ENCODE measurements around the gene GFAP. TPM values are rescaled to one million over a fixed set of nuclear protein-coding genes. Genes with fewer than 3 reads are reported as not detected.

GFAP gene
- total RNA-seq, 2 donors from 2014 or later: not detected

GRCh38 chr17:44940317-44940716 lies 25.0 kb upstream of the GFAP start:
- Mint-ChIP-seq H3K4me1 (no peaks in the 10 kb centered on the region), H3K27me3 (no peaks in the 10 kb centered on the region), H3K9me3 (no peaks in the 10 kb centered on the region), H3K36me3 (ENCODE audit: low read depth) (no peaks in the 10 kb centered on the region), H3K4me3 (no peak overlapping the region), H3K27ac (no peak overlapping the region)
- no peak for ATAC-seq (replicated peaks)

GRCh38 chr17:44935116-44935515 lies 19.8 kb upstream of the GFAP start:
- Mint-ChIP-seq H3K27me3 (no peaks in the 10 kb centered on the region), H3K4me1 (no peaks in the 10 kb centered on the region), H3K9me3 (no peaks in the 10 kb centered on the region), H3K36me3 (ENCODE audit: low read depth) (peaks cover 4% of the 10 kb centered on the region), H3K4me3 (no peak overlapping the region), H3K27ac (no peak overlapping the region)
- ATAC-seq (replicated peaks): no peak

GRCh38 chr17:44934745-44935105 lies 19.4 kb upstream of the GFAP start:
- H3K27me3 Mint-ChIP-seq: no peaks in the 10 kb centered on the region
- ATAC-seq (replicated peaks): no peak
- no peak overlapping the region for H3K27ac Mint-ChIP-seq
- no peak overlapping the region for H3K4me3 Mint-ChIP-seq
- H3K36me3 Mint-ChIP-seq (ENCODE audit: low read depth): peaks cover 7% of the 10 kb centered on the region
- H3K9me3 Mint-ChIP-seq: no peaks in the 10 kb centered on the region
- no peaks in the 10 kb centered on the region for H3K4me1 Mint-ChIP-seq

- Mint-ChIP-seq H3K27ac (no peak overlapping the region), H3K4me1 (no peaks in the 10 kb centered on the region), H3K9me3 (no peaks in the 10 kb centered on the region), H3K27me3 (no peaks in the 10 kb centered on the region), H3K4me3 (no peak overlapping the region), H3K36me3 (ENCODE audit: low read depth) (peaks cover 11% of the 10 kb centered on the region)
- no peak for ATAC-seq (replicated peaks)
Observed at GRCh38 chr17:44933824-44934744, 18.8 kb upstream of the GFAP start.

GRCh38 chr17:44932787-44933097 lies 17.4 kb upstream of the GFAP start:
- ATAC-seq (replicated peaks): no peak
- Mint-ChIP-seq H3K27ac (no peak overlapping the region), H3K27me3 (no peaks in the 10 kb centered on the region), H3K4me1 (no peaks in the 10 kb centered on the region), H3K4me3 (no peak overlapping the region), H3K36me3 (ENCODE audit: low read depth) (peaks cover 14% of the 10 kb centered on the region), H3K9me3 (no peaks in the 10 kb centered on the region)

- no peak overlapping the region for H3K4me3 Mint-ChIP-seq
- no peaks in the 10 kb centered on the region for H3K4me1 Mint-ChIP-seq
- H3K27me3 Mint-ChIP-seq: no peaks in the 10 kb centered on the region
- H3K36me3 Mint-ChIP-seq (ENCODE audit: low read depth): peaks cover 18% of the 10 kb centered on the region
- no peak overlapping the region for H3K27ac Mint-ChIP-seq
- no peaks in the 10 kb centered on the region for H3K9me3 Mint-ChIP-seq
- ATAC-seq (replicated peaks): no peak
Observed at GRCh38 chr17:44932096-44932786, 16.9 kb upstream of the GFAP start.

GRCh38 chr17:44931376-44931775 lies 16.1 kb upstream of the GFAP start:
- no peak for ATAC-seq (replicated peaks)
- Mint-ChIP-seq H3K4me1 (no peaks in the 10 kb centered on the region), H3K36me3 (ENCODE audit: low read depth) (peaks cover 18% of the 10 kb centered on the region), H3K27me3 (no peaks in the 10 kb centered on the region), H3K9me3 (no peaks in the 10 kb centered on the region), H3K4me3 (no peak overlapping the region), H3K27ac (no peak overlapping the region)

GRCh38 chr17:44930667-44931066 lies 15.4 kb upstream of the GFAP start:
- ATAC-seq (replicated peaks): no peak
- H3K27me3 Mint-ChIP-seq: no peaks in the 10 kb centered on the region
- no peaks in the 10 kb centered on the region for H3K4me1 Mint-ChIP-seq
- peaks cover 18% of the 10 kb centered on the region for H3K36me3 Mint-ChIP-seq (ENCODE audit: low read depth)
- no peak overlapping the region for H3K4me3 Mint-ChIP-seq
- H3K27ac Mint-ChIP-seq: no peak overlapping the region
- H3K9me3 Mint-ChIP-seq: no peaks in the 10 kb centered on the region

GRCh38 chr17:44928950-44929720 lies 13.8 kb upstream of the GFAP start:
- Mint-ChIP-seq H3K36me3 (ENCODE audit: low read depth) (peaks cover 18% of the 10 kb centered on the region), H3K27ac (no peak overlapping the region), H3K27me3 (no peaks in the 10 kb centered on the region), H3K4me1 (no peaks in the 10 kb centered on the region), H3K9me3 (no peaks in the 10 kb centered on the region), H3K4me3 (no peak overlapping the region)
- no peak for ATAC-seq (replicated peaks)

- H3K9me3 Mint-ChIP-seq: no peaks in the 10 kb centered on the region
- no peaks in the 10 kb centered on the region for H3K27me3 Mint-ChIP-seq
- no peak overlapping the region for H3K27ac Mint-ChIP-seq
- peaks cover 18% of the 10 kb centered on the region for H3K36me3 Mint-ChIP-seq (ENCODE audit: low read depth)
- H3K4me3 Mint-ChIP-seq: no peak overlapping the region
- no peak for ATAC-seq (replicated peaks)
- H3K4me1 Mint-ChIP-seq: no peaks in the 10 kb centered on the region
Observed at GRCh38 chr17:44928136-44928535, 12.8 kb upstream of the GFAP start.

GRCh38 chr17:44927696-44928095 lies 12.4 kb upstream of the GFAP start:
- Mint-ChIP-seq H3K36me3 (ENCODE audit: low read depth) (peaks cover 18% of the 10 kb centered on the region), H3K4me3 (no peak overlapping the region), H3K27ac (no peak overlapping the region), H3K9me3 (no peaks in the 10 kb centered on the region), H3K4me1 (no peaks in the 10 kb centered on the region), H3K27me3 (no peaks in the 10 kb centered on the region)
- ATAC-seq (replicated peaks): no peak

- no peak for ATAC-seq (replicated peaks)
- Mint-ChIP-seq H3K4me3 (no peak overlapping the region), H3K4me1 (no peaks in the 10 kb centered on the region), H3K9me3 (no peaks in the 10 kb centered on the region), H3K36me3 (ENCODE audit: low read depth) (peaks cover 18% of the 10 kb centered on the region), H3K27ac (no peak overlapping the region), H3K27me3 (no peaks in the 10 kb centered on the region)
Observed at GRCh38 chr17:44926821-44927525, 11.7 kb upstream of the GFAP start.

GRCh38 chr17:44925731-44926697 lies 10.7 kb upstream of the GFAP start:
- H3K36me3 Mint-ChIP-seq (ENCODE audit: low read depth): peaks cover 18% of the 10 kb centered on the region
- H3K4me3 Mint-ChIP-seq: no peak overlapping the region
- H3K27ac Mint-ChIP-seq: no peak overlapping the region

More at GRCh38 chr17:44925731-44926697, 10.7 kb upstream of the GFAP start:
- H3K27me3 Mint-ChIP-seq: peaks cover 4% of the 10 kb centered on the region
- H3K4me1 Mint-ChIP-seq: no peaks in the 10 kb centered on the region
- ATAC-seq (replicated peaks): no peak
- H3K9me3 Mint-ChIP-seq: no peaks in the 10 kb centered on the region
